Endothelial cell (in vitro differentiated cells): ENCODE data around the gene HOXB3. TPM values are rescaled to one million over a fixed set of nuclear protein-coding genes. Genes with fewer than 3 reads are reported as not detected.

Source experiments
- DNase-seq: peaks from one replicate; pipeline ENCODE4 v3.0.0; 2021; ENCODE audit warnings: low spot score
- H3K27ac Mint-ChIP-seq: one replicate; pipeline ENCODE4 v1.8.0; 2021; ENCODE audit warnings: mixed read lengths, inconsistent platforms; ENCODE audit not compliant: unreplicated experiment
- H3K27me3 Mint-ChIP-seq: one replicate; pipeline ENCODE4 v1.8.0; 2021; ENCODE audit warnings: mild to moderate bottlenecking, moderate library complexity, mixed read lengths, inconsistent platforms; ENCODE audit not compliant: unreplicated experiment
- H3K36me3 Mint-ChIP-seq: one replicate; pipeline ENCODE4 v1.8.0; 2021; ENCODE audit warnings: mild to moderate bottlenecking, low read depth, mixed read lengths, inconsistent platforms; ENCODE audit not compliant: unreplicated experiment
- H3K4me1 Mint-ChIP-seq: one replicate; pipeline ENCODE4 v1.8.0; 2021; ENCODE audit warnings: mild to moderate bottlenecking, mixed read lengths, inconsistent platforms; ENCODE audit not compliant: unreplicated experiment
- H3K4me3 Mint-ChIP-seq: one replicate; pipeline ENCODE4 v1.8.0; 2021; ENCODE audit warnings: mild to moderate bottlenecking, mixed read lengths, inconsistent platforms; ENCODE audit not compliant: unreplicated experiment
- H3K9me3 Mint-ChIP-seq: one replicate; pipeline ENCODE4 v1.8.0; 2021; ENCODE audit warnings: mixed read lengths, inconsistent platforms; ENCODE audit not compliant: unreplicated experiment
- CTCF ChIP-seq: fragments of 200-600 bp; sonication (generic); IDR thresholded peaks from one replicate; pipeline ENCODE4 v1.5.0; 2021; ENCODE audit warnings: antibody characterized with exemption; ENCODE audit not compliant: unreplicated experiment
- total RNA-seq: library from RNA; stranded (reverse); fragmentation: NEBNext Ultra II Directional; extraction: Animal tissue kit (Norgen Biotek cat#: 25700); gene quantifications from one replicate; pipeline ENCODE4 v1.2.1, GENCODE V29; 2021; ENCODE audit not compliant: unreplicated experiment

The HOXB3 gene
- total RNA-seq, 1 donor from 2014 or later = 17.7 TPM

GRCh38 chr17:48553826-48554225, 36.2 kb downstream of the HOXB3 start:
- no peak for DNase-seq
- no peak for TF ChIP-seq CTCF
- Mint-ChIP-seq H3K4me1 (peaks cover 49% of the 10 kb centered on the region), H3K4me3 (peak overlapping the region; percentile 14), H3K27me3 (peaks cover 30% of the 10 kb centered on the region), H3K27ac (no peak overlapping the region), H3K36me3 (peaks cover 27% of the 10 kb centered on the region), H3K9me3 (no peaks in the 10 kb centered on the region)

- no peak for TF ChIP-seq CTCF
- H3K27me3 Mint-ChIP-seq = peaks cover 28% of the 10 kb centered on the region
- no peak overlapping the region for H3K4me3 Mint-ChIP-seq
- peaks cover 49% of the 10 kb centered on the region for H3K4me1 Mint-ChIP-seq
- DNase-seq = no peak
- peaks cover 23% of the 10 kb centered on the region for H3K36me3 Mint-ChIP-seq
- H3K9me3 Mint-ChIP-seq = no peaks in the 10 kb centered on the region
- H3K27ac Mint-ChIP-seq = no peak overlapping the region
These were observed 36.9 kb downstream of the HOXB3 start for GRCh38 chr17:48553190-48553547.

GRCh38 chr17:48552466-48553189, 37.4 kb downstream of the HOXB3 start:
- H3K4me1 Mint-ChIP-seq = peaks cover 53% of the 10 kb centered on the region
- no peak overlapping the region for H3K27ac Mint-ChIP-seq

GRCh38 chr17:48551596-48552465, 38.2 kb downstream of the HOXB3 start:
- no peak for DNase-seq
- peaks cover 23% of the 10 kb centered on the region for H3K36me3 Mint-ChIP-seq
- H3K4me1 Mint-ChIP-seq = peaks cover 53% of the 10 kb centered on the region
- H3K27me3 Mint-ChIP-seq = peaks cover 29% of the 10 kb centered on the region
- no peak for TF ChIP-seq CTCF
- H3K9me3 Mint-ChIP-seq = no peaks in the 10 kb centered on the region
- H3K4me3 Mint-ChIP-seq = peak overlapping the region; percentile 74
- no peak overlapping the region for H3K27ac Mint-ChIP-seq

More at GRCh38 chr17:48552466-48553189, 37.4 kb downstream of the HOXB3 start:
- H3K27me3 Mint-ChIP-seq = peaks cover 30% of the 10 kb centered on the region
- H3K4me3 Mint-ChIP-seq = no peak overlapping the region
- TF ChIP-seq CTCF = no peak
- DNase-seq = no peak
- no peaks in the 10 kb centered on the region for H3K9me3 Mint-ChIP-seq
- H3K36me3 Mint-ChIP-seq = peaks cover 23% of the 10 kb centered on the region

- H3K9me3 Mint-ChIP-seq = no peaks in the 10 kb centered on the region
- no peak overlapping the region for H3K27ac Mint-ChIP-seq
- peaks cover 24% of the 10 kb centered on the region for H3K36me3 Mint-ChIP-seq
- H3K4me1 Mint-ChIP-seq = peaks cover 53% of the 10 kb centered on the region
- H3K4me3 Mint-ChIP-seq = no peak overlapping the region
- no peak for DNase-seq
- TF ChIP-seq CTCF = no peak
- peaks cover 27% of the 10 kb centered on the region for H3K27me3 Mint-ChIP-seq
These were observed 38.9 kb downstream of the HOXB3 start for GRCh38 chr17:48551214-48551555.
